Neural progenitor cell (in vitro differentiated cells): ENCODE data around the gene AKAP5. TPM values are rescaled to one million over a fixed set of nuclear protein-coding genes. Genes with fewer than 3 reads are reported as not detected.
A peak's percentile ranks its signal among the peaks of the same experiment; 100 is the strongest.

Experiments
- DNase-seq: peaks from one replicate; pipeline ENCODE4 v3.0.0-alpha.2; 2016; ENCODE audit warnings: low spot score
- H2AFZ ChIP-seq: fragments of 200-600 bp; sonication (generic); replicated peaks from 2 replicates; pipeline ENCODE4 v1.6.1; 2016; ENCODE audit warnings: antibody characterized with exemption
- H3F3A ChIP-seq: fragments of 200-600 bp; sonication (generic); 2 replicates; pipeline ENCODE4 v1.6.1; 2016; ENCODE audit warnings: antibody characterized with exemption, low read depth
- H3K27ac ChIP-seq: fragments of 200-600 bp; sonication (generic); 2 replicates; pipeline ENCODE4 v1.5.1; 2016; ENCODE audit warnings: mild to moderate bottlenecking
- H3K27me3 ChIP-seq: fragments of 200-600 bp; sonication (generic); 2 replicates; pipeline ENCODE4 v1.6.1; 2016; ENCODE audit warnings: mild to moderate bottlenecking, moderate library complexity
- H3K36me3 ChIP-seq: fragments of 200-600 bp; sonication (generic); 2 replicates; pipeline ENCODE4 v1.5.1; 2016
- H3K4me1 ChIP-seq: fragments of 200-600 bp; sonication (generic); 2 replicates; pipeline ENCODE4 v1.6.1; 2016; ENCODE audit warnings: mixed run types
- H3K4me2 ChIP-seq: fragments of 200-600 bp; sonication (generic); 2 replicates; pipeline ENCODE4 v1.6.1; 2016
- H3K4me3 ChIP-seq: fragments of 200-600 bp; sonication (generic); 2 replicates; pipeline ENCODE4 v1.5.1; 2016
- H3K79me2 ChIP-seq: fragments of 200-600 bp; sonication (generic); 2 replicates; pipeline ENCODE4 v1.6.1; 2016; ENCODE audit warnings: low read depth
- H3K9ac ChIP-seq: fragments of 200-600 bp; sonication (generic); 2 replicates; pipeline ENCODE4 v1.6.1; 2016
- H3K9me3 ChIP-seq: fragments of 200-600 bp; sonication (generic); 2 replicates; pipeline ENCODE4 v1.5.1; 2016; ENCODE audit warnings: low read depth
- H4K20me1 ChIP-seq: fragments of 200-600 bp; sonication (generic); 2 replicates; pipeline ENCODE4 v1.6.1; 2016; ENCODE audit warnings: low read depth
- H3K27ac Mint-ChIP-seq: 3 replicates; pipeline ENCODE4 v1.8.0; 2021; ENCODE audit warnings: mixed read lengths
- H3K27me3 Mint-ChIP-seq: 2 replicates; pipeline ENCODE4 v1.8.0; 2022; ENCODE audit warnings: low read depth, mild to moderate bottlenecking, inconsistent platforms, moderate library complexity, mixed read lengths; ENCODE audit not compliant: insufficient read depth
- H3K36me3 Mint-ChIP-seq: 3 replicates; pipeline ENCODE4 v1.8.0; 2021; ENCODE audit warnings: mixed read lengths
- H3K4me1 Mint-ChIP-seq: 3 replicates; pipeline ENCODE4 v1.8.0; 2021; ENCODE audit warnings: mixed read lengths
- H3K4me3 Mint-ChIP-seq: 3 replicates; pipeline ENCODE4 v1.8.0; 2021; ENCODE audit warnings: mild to moderate bottlenecking, moderate library complexity, mixed read lengths
- H3K9me3 Mint-ChIP-seq: 3 replicates; pipeline ENCODE4 v1.8.0; 2020; ENCODE audit warnings: mixed read lengths
- EZH2 ChIP-seq: fragments of 200-600 bp; sonication (generic); IDR thresholded peaks from 2 replicates; pipeline ENCODE4 v1.6.1; 2017; ENCODE audit warnings: antibody characterized with exemption, mild to moderate bottlenecking, moderate library complexity
- EZH2phosphoT487 ChIP-seq: fragments of 200-600 bp; sonication (generic); IDR thresholded peaks from 2 replicates; pipeline ENCODE4 v1.6.1; 2017; ENCODE audit warnings: antibody characterized with exemption
- total RNA-seq: library from RNA; depleted of rRNA; stranded (reverse); fragments of >200 nt; gene quantifications from 2 replicates; pipeline ENCODE4 v1.2.3, GENCODE V29; 2015; ENCODE audit warnings: low replicate concordance
- TF ChIP-seq, protein P1 (sequence below): fragments of 200-600 bp; sonication (generic); IDR thresholded peaks from 2 replicates; pipeline ENCODE4 v1.5.1; 2017; ENCODE audit warnings: antibody characterized with exemption, mild to moderate bottlenecking

AKAP5 gene
- total RNA-seq, 1 donor from 2014 or later, result 3.2 TPM

DNA sequence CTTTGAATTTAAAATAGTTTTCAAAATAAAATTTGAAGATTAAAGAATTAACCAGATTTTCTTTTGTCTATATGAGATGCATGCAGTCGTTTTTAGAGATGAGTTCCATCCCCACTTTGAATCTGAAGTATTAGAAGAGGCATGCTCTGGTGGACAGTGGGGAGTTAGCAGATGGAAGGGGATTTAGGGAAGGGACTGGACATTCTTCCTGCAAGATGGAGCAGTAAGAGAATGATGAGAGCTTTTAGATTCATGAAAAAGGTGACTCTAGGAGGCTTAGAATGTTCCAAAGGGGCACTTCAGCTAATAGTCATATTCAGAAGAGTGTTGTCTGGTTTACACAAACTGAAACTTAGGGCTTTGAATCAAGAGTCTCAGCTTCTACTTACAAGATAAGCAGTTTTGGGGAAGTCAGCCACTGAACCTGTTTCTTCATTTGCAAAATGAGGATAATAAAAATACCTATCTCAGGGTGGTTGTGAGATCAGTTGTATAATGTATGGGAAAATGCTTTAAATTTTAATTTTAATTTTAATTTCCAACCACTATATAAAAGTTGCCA lies 43.0 kb downstream of the AKAP5 start:
- Histone ChIP-seq H3F3A (peaks cover 33% of the 10 kb centered on the region), H3K27me3 (no peaks in the 10 kb centered on the region), H3K36me3 (no peaks in the 10 kb centered on the region), H4K20me1 (peaks cover 55% of the 10 kb centered on the region), H3K79me2 (peaks cover 83% of the 10 kb centered on the region), H3K9me3 (no peaks in the 10 kb centered on the region), H2AFZ (no peak overlapping the region), H3K4me2 (no peak overlapping the region), H3K27ac (no peak overlapping the region), H3K4me1 (peaks cover 18% of the 10 kb centered on the region), H3K4me3 (no peak overlapping the region), H3K9ac (no peak overlapping the region)
- H3K4me3 Mint-ChIP-seq, result no peak overlapping the region
- TF ChIP-seq, protein P1, sequence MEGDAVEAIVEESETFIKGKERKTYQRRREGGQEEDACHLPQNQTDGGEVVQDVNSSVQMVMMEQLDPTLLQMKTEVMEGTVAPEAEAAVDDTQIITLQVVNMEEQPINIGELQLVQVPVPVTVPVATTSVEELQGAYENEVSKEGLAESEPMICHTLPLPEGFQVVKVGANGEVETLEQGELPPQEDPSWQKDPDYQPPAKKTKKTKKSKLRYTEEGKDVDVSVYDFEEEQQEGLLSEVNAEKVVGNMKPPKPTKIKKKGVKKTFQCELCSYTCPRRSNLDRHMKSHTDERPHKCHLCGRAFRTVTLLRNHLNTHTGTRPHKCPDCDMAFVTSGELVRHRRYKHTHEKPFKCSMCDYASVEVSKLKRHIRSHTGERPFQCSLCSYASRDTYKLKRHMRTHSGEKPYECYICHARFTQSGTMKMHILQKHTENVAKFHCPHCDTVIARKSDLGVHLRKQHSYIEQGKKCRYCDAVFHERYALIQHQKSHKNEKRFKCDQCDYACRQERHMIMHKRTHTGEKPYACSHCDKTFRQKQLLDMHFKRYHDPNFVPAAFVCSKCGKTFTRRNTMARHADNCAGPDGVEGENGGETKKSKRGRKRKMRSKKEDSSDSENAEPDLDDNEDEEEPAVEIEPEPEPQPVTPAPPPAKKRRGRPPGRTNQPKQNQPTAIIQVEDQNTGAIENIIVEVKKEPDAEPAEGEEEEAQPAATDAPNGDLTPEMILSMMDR, result no peak
- TF ChIP-seq EZH2phosphoT487 (no peak), EZH2 (no peak)
- DNase-seq, result no peak
- no peak overlapping the region for H3K27ac Mint-ChIP-seq
- H3K36me3 Mint-ChIP-seq, result no peaks in the 10 kb centered on the region
- peaks cover 31% of the 10 kb centered on the region for H3K4me1 Mint-ChIP-seq
- H3K9me3 Mint-ChIP-seq, result no peaks in the 10 kb centered on the region
- H3K27me3 Mint-ChIP-seq, result no peaks in the 10 kb centered on the region

DNA sequence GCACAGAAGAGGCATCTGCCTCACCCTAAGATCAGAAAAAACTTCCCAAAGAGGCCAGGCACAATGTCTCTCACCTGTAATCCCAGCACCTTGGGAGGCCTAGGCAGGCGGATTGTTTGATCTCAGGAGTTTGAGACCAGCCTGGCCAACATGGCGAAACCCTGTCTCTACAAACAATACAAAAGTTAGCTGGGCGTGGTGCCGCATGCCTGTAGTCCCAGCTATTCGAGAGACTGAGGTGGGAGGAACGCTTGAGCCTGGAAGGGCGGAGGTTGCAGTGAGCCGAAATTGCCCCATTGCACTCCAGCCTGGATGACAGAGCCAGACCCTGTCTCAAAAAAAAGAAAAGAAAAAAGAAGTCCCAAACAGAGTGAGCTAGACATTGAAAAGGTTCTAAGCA lies 43.7 kb downstream of the AKAP5 start:
- Mint-ChIP-seq H3K4me1 (peaks cover 31% of the 10 kb centered on the region), H3K36me3 (no peaks in the 10 kb centered on the region), H3K9me3 (no peaks in the 10 kb centered on the region), H3K27me3 (no peaks in the 10 kb centered on the region), H3K4me3 (no peak overlapping the region), H3K27ac (no peak overlapping the region)
- H3K79me2 ChIP-seq, result peaks cover 89% of the 10 kb centered on the region
- H3K4me1 ChIP-seq, result peaks cover 18% of the 10 kb centered on the region
- peaks cover 26% of the 10 kb centered on the region for H3F3A ChIP-seq
- no peaks in the 10 kb centered on the region for H3K27me3 ChIP-seq
- H2AFZ ChIP-seq, result no peak overlapping the region
- no peak overlapping the region for H3K9ac ChIP-seq
- peak; percentile 23 for DNase-seq
- no peak overlapping the region for H3K4me2 ChIP-seq
- TF ChIP-seq EZH2phosphoT487, result no peak
- TF ChIP-seq, protein P1, result no peak
- no peak for TF ChIP-seq EZH2
- H4K20me1 ChIP-seq, result peaks cover 62% of the 10 kb centered on the region
- H3K4me3 ChIP-seq, result no peak overlapping the region
- H3K36me3 ChIP-seq, result no peaks in the 10 kb centered on the region
- no peak overlapping the region for H3K27ac ChIP-seq
- H3K9me3 ChIP-seq, result no peaks in the 10 kb centered on the region

DNA sequence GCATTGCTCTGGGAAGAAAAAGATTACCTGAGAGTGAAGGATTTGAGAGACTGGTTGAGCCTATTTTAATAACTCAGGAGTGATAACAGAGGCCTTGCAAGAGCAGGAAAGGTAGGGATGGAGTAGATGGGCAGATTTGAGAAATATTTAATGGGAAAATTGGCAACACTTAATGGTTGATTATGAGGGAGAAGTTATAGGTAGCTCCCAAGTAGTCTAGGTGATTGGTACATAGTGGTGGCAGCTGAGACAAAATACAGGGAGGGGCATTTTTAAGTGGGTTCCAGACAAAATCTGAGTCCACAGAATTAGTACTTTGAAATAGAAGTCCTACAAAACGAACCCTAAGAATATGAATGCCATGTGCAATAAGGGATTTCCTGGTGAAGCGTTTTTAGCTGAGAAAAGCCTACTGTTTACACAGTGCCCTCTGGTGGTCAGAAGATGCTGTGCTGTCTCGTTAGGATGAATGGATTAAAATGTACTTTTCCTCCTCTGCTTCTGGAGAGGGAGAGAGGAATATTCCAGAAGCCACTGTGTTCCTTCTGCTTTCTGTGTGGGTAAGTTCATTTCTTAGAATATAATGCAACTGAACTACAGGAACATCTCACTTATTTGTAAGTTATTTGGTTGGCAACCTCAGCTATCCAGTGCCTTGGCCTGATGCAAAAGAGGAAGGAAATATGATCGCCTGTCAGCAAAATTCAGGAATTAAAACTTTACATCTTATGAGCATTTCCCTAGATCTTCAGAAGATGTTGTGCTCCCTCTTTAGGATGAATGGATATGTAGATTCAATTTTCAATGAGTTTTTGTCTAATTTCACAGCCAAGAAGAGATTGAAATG lies 45.7 kb downstream of the AKAP5 start:
- H3K4me3 Mint-ChIP-seq, result no peak overlapping the region
- Histone ChIP-seq H3K4me2 (no peak overlapping the region), H3K9ac (no peak overlapping the region), H3K9me3 (no peaks in the 10 kb centered on the region), H3K27me3 (no peaks in the 10 kb centered on the region), H3K27ac (no peak overlapping the region), H3K36me3 (no peaks in the 10 kb centered on the region), H2AFZ (no peak overlapping the region), H3F3A (peaks cover 8% of the 10 kb centered on the region), H4K20me1 (peaks cover 66% of the 10 kb centered on the region), H3K4me3 (no peak overlapping the region), H3K4me1 (peaks cover 15% of the 10 kb centered on the region), H3K79me2 (peaks cover 98% of the 10 kb centered on the region)
- H3K9me3 Mint-ChIP-seq, result no peaks in the 10 kb centered on the region
- TF ChIP-seq, protein P1, result peak; percentile 97
- TF ChIP-seq EZH2phosphoT487 (no peak), EZH2 (no peak)
- H3K27me3 Mint-ChIP-seq, result no peaks in the 10 kb centered on the region
- peaks cover 24% of the 10 kb centered on the region for H3K4me1 Mint-ChIP-seq
- H3K36me3 Mint-ChIP-seq, result no peaks in the 10 kb centered on the region
- H3K27ac Mint-ChIP-seq, result no peak overlapping the region
- DNase-seq, result peak; percentile 80
